WTC11 (cell line): ENCODE measurements around the gene RBP7. TPM values are rescaled to one million over a fixed set of nuclear protein-coding genes. Genes with fewer than 3 reads are reported as not detected.
A peak's percentile ranks its signal among the peaks of the same experiment; 100 is the strongest.

ENCODE experiments used
- ATAC-seq: fragments of 200-7000 bp; cut with Tn5 transposase; 2 replicates; pipeline ENCODE4 v1.10.0; 2021; ENCODE audit warnings: mild to moderate bottlenecking, moderate library complexity
- CTCF ChIA-PET: fragments of 300-600 bp; sonication (Branson Sonifier 250); formaldehyde crosslinking; loops from one replicate; lab custom pipeline; 2021; ENCODE audit warnings: antibody characterized with exemption; lab: Charles Lee
- POLR2A ChIA-PET: fragments of 350-600 bp; sonication (Branson Sonifier 250); formaldehyde crosslinking; loops from one replicate; lab custom pipeline; 2021; ENCODE audit warnings: antibody characterized with exemption; lab: Charles Lee
- DNase-seq: peaks from one replicate; pipeline ENCODE4 v3.0.0; 2021; ENCODE audit warnings: low spot score
- H3K27ac Mint-ChIP-seq: 2 replicates; pipeline ENCODE4 v1.8.0; 2021; ENCODE audit warnings: mixed read lengths
- H3K27me3 Mint-ChIP-seq: 2 replicates; pipeline ENCODE4 v1.8.0; 2021; ENCODE audit warnings: low read depth, mild to moderate bottlenecking, moderate library complexity, mixed read lengths
- H3K36me3 Mint-ChIP-seq: 2 replicates; pipeline ENCODE4 v1.8.0; 2021; ENCODE audit warnings: mixed read lengths
- H3K4me1 Mint-ChIP-seq: 2 replicates; pipeline ENCODE4 v1.8.0; 2022; ENCODE audit warnings: mixed read lengths
- H3K4me3 Mint-ChIP-seq: 2 replicates; pipeline ENCODE4 v1.8.0; 2021; ENCODE audit warnings: mild to moderate bottlenecking, moderate library complexity, mixed read lengths
- H3K9me3 Mint-ChIP-seq: 2 replicates; pipeline ENCODE4 v1.8.0; 2021; ENCODE audit warnings: mixed read lengths
- ERG ChIP-seq: fragments of 250-450 bp; sonication (Bioruptor Pico); IDR thresholded peaks from 2 replicates; pipeline ENCODE4 v1.8.0; 2021; ENCODE audit warnings: mild to moderate bottlenecking
- FOXP1 ChIP-seq: sonication (generic); formaldehyde crosslinking; IDR thresholded peaks from 2 replicates; pipeline ENCODE4 v1.8.0; 2022; ENCODE audit warnings: missing genetic modification reagents, mild to moderate bottlenecking, moderate library complexity, borderline replicate concordance
- GABPB1 ChIP-seq: sonication (generic); formaldehyde crosslinking; IDR thresholded peaks from 2 replicates; pipeline ENCODE4 v1.8.1; 2023; ENCODE audit warnings: mild to moderate bottlenecking, missing genetic modification reagents
- GTF2I ChIP-seq: fragments of 250-450 bp; sonication (Bioruptor Pico); conservative IDR thresholded peaks from 2 replicates; pipeline ENCODE4 v1.4.0; 2021; ENCODE audit warnings: mild to moderate bottlenecking
- MLX ChIP-seq: sonication (generic); formaldehyde crosslinking; IDR thresholded peaks from 2 replicates; pipeline ENCODE4 v1.8.1; 2023; ENCODE audit warnings: mild to moderate bottlenecking, missing genetic modification reagents, moderate library complexity
- NFYB ChIP-seq: sonication (generic); formaldehyde crosslinking; conservative IDR thresholded peaks from 2 replicates; pipeline ENCODE4 v1.8.0; 2022; ENCODE audit warnings: low read depth, missing genetic modification reagents
- NR1H2 ChIP-seq: sonication (generic); formaldehyde crosslinking; IDR thresholded peaks from 2 replicates; pipeline ENCODE4 v1.9.0; 2021; ENCODE audit warnings: mild to moderate bottlenecking, moderate library complexity, missing genetic modification reagents
- OVOL2 ChIP-seq: fragments of 250-450 bp; sonication (Bioruptor Pico); IDR thresholded peaks from 2 replicates; pipeline ENCODE4 v1.9.0; 2021; ENCODE audit warnings: mild to moderate bottlenecking, borderline replicate concordance
- SMAD4 ChIP-seq: sonication (generic); formaldehyde crosslinking; IDR thresholded peaks from 2 replicates; pipeline ENCODE4 v1.8.0; 2022; ENCODE audit warnings: mild to moderate bottlenecking, missing genetic modification reagents
- STAT6 ChIP-seq: sonication (generic); formaldehyde crosslinking; conservative IDR thresholded peaks from 2 replicates; pipeline ENCODE4 v1.8.1; 2023; ENCODE audit warnings: mild to moderate bottlenecking, low read depth, missing genetic modification reagents, moderate library complexity
- TEAD1 ChIP-seq: sonication (generic); formaldehyde crosslinking; IDR thresholded peaks from 2 replicates; pipeline ENCODE4 v1.8.0; 2022; ENCODE audit warnings: mild to moderate bottlenecking, missing genetic modification reagents
- TP53 ChIP-seq: sonication (generic); formaldehyde crosslinking; IDR thresholded peaks from 2 replicates; pipeline ENCODE4 v1.8.1; 2023; ENCODE audit warnings: mild to moderate bottlenecking, missing genetic modification reagents
- ZBTB43 ChIP-seq: sonication (generic); formaldehyde crosslinking; IDR thresholded peaks from 2 replicates; pipeline ENCODE4 v1.8.1; 2023; ENCODE audit warnings: mild to moderate bottlenecking, missing genetic modification reagents
- ZMAT4 ChIP-seq: fragments of 250-450 bp; sonication (Bioruptor Pico); IDR thresholded peaks from 2 replicates; pipeline ENCODE4 v1.9.0; 2021; ENCODE audit warnings: mild to moderate bottlenecking
- ZNF219 ChIP-seq: sonication (generic); formaldehyde crosslinking; IDR thresholded peaks from 2 replicates; pipeline ENCODE4 v1.8.0; 2023; ENCODE audit warnings: missing genetic modification reagents, mild to moderate bottlenecking, borderline replicate concordance
- ZNF317 ChIP-seq: sonication (generic); formaldehyde crosslinking; IDR thresholded peaks from 2 replicates; pipeline ENCODE4 v1.8.1; 2023; ENCODE audit warnings: low read depth, mild to moderate bottlenecking, moderate library complexity, missing genetic modification reagents, borderline replicate concordance
- ZNF425 ChIP-seq: fragments of 250-450 bp; sonication (Bioruptor Pico); conservative IDR thresholded peaks from 2 replicates; pipeline ENCODE4 v1.9.0; 2021; ENCODE audit warnings: mild to moderate bottlenecking
- ZNF512 ChIP-seq: sonication (generic); formaldehyde crosslinking; IDR thresholded peaks from 2 replicates; pipeline ENCODE4 v1.8.1; 2022; ENCODE audit warnings: missing genetic modification reagents, borderline replicate concordance
- ZSCAN18 ChIP-seq: fragments of 250-450 bp; sonication (Bioruptor Pico); IDR thresholded peaks from 2 replicates; pipeline ENCODE4 v2.1.2; 2022; ENCODE audit warnings: mild to moderate bottlenecking, moderate library complexity
- total RNA-seq: library from RNA; stranded (reverse); gene quantifications from 3 replicates; pipeline ENCODE4 v1.2.3, GENCODE V29; 2021

RBP7 gene
- total RNA-seq, 1 experiment from 2014 or later = 3.2 TPM

- DNase-seq (no peak), ATAC-seq (no peak)
- Mint-ChIP-seq H3K4me1 (peaks cover 23% of the 10 kb centered on the region), H3K27me3 (no peaks in the 10 kb centered on the region), H3K36me3 (no peaks in the 10 kb centered on the region), H3K27ac (peak overlapping the region; percentile 10; the same call in 1 of the 2 replicates), H3K9me3 (no peaks in the 10 kb centered on the region), H3K4me3 (no peak overlapping the region)
- no peak for TF ChIP-seq GTF2I (CRISPR knock-in tag)
- no peak for TF ChIP-seq GABPB1 (CRISPR knock-in tag)
- TF ChIP-seq ZNF317 (CRISPR knock-in tag) = no peak
- TF ChIP-seq TP53 (CRISPR knock-in tag) = no peak
- CTCF ChIA-PET = interaction anchor here (0.6 to 1.3 kb wide), 2 partner anchors 92 to 251 kb away, joined by 3 to 5 read pairs; no protein-coding TSS in a partner anchor
- POLR2A ChIA-PET = no interaction called here
Observed at GRCh38 chr1:10060311-10061100, 63.5 kb downstream of the RBP7 start.

GRCh38 chr1:10061276-10061675 lies 64.2 kb downstream of the RBP7 start:
- POLR2A ChIA-PET = no interaction called here
- CTCF ChIA-PET = interaction anchor here (1.3 kb wide), 1 partner anchor 91 kb away, joined by 3 read pairs; no protein-coding TSS in a partner anchor
- TF ChIP-seq ZNF219 (CRISPR knock-in tag) = no peak
- TF ChIP-seq TP53 (CRISPR knock-in tag) = no peak
- TF ChIP-seq NFYB (CRISPR knock-in tag) = no peak
- no peak for TF ChIP-seq ZSCAN18 (CRISPR knock-in tag)
- no peak for TF ChIP-seq ZMAT4 (CRISPR knock-in tag)
- TF ChIP-seq MLX (CRISPR knock-in tag) = no peak
- no peak for TF ChIP-seq FOXP1 (CRISPR knock-in tag)
- TF ChIP-seq ZNF512 (CRISPR knock-in tag) = no peak
- TF ChIP-seq NR1H2 (CRISPR knock-in tag) = no peak
- no peak for TF ChIP-seq ERG (CRISPR knock-in tag)
- TF ChIP-seq ZBTB43 (CRISPR knock-in tag) = no peak
- no peak for TF ChIP-seq TEAD1
- TF ChIP-seq ZNF425 (CRISPR knock-in tag) = no peak
- no peak for TF ChIP-seq ZNF317 (CRISPR knock-in tag)
- no peak for TF ChIP-seq SMAD4 (CRISPR knock-in tag)
- no peak for TF ChIP-seq STAT6 (CRISPR knock-in tag)
- no peak for TF ChIP-seq OVOL2 (CRISPR knock-in tag)

More at GRCh38 chr1:10061276-10061675, 64.2 kb downstream of the RBP7 start:
- Mint-ChIP-seq H3K27ac (0 out of 2 replicates have a peak overlapping the region, but pooled peaks have one; percentile 42), H3K36me3 (no peaks in the 10 kb centered on the region), H3K4me1 (peaks cover 29% of the 10 kb centered on the region), H3K4me3 (no peak overlapping the region), H3K27me3 (no peaks in the 10 kb centered on the region), H3K9me3 (no peaks in the 10 kb centered on the region)
- no peak for ATAC-seq
- DNase-seq = no peak
